Measurements from ENCODE around the gene ATXN1. TPM values are rescaled to one million over a fixed set of nuclear protein-coding genes. Genes with fewer than 3 reads are reported as not detected.

ATXN1 gene
- total and polyA plus RNA-seq, 2 of the 13 experiments (the other 11 are each of a cell fraction or from before 2014, with no cell fraction given) = 20.7 to 39.5 TPM

DNA sequence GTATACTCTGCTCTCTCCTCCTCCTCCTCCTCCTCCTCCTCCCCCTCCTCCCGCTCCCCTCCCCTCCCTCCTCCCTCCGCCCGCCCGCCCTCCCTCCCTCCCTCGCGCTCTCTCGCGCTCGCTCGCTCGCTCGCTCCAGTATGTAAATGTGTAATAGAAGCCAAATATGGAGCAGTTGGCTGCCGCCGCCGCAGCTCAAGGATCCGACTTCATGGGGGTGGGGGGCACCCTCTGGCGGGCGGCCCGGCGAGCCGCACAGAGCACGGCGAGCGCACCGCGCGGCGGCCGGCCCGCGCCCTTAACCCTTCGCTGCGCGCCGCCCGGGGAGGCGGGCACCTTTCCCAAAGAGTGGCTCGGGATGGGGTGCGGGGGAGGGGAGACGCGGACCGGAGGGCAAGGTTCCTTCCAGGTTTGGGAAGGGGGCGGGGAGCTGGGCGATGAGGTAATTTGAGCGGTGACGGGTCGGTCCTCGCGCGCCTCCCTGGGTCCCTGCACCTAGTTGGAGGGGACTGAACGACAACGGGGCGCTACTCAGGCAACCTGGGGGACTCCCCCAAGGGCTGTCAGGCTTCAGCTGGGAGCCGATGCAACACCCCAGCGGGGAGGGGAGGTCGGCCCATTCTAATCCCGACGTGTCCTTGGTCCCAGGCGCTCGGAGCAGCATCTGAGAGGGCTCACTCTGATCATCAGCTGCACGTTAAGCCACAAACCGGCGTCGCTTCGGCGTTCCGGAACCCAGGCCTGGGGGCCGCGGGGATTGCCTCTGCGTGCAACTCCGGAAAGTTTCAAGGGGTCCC lies 409 bp upstream of the ATXN1 start (continued):
- TF ChIP-seq ZNF883 (CRISPR knock-in tag; IDR thresholded peaks at IDR 0.05; ENCODE audit: not compliant biosample characterization) = peak; percentile 54
- TF ChIP-seq, protein P1, sequence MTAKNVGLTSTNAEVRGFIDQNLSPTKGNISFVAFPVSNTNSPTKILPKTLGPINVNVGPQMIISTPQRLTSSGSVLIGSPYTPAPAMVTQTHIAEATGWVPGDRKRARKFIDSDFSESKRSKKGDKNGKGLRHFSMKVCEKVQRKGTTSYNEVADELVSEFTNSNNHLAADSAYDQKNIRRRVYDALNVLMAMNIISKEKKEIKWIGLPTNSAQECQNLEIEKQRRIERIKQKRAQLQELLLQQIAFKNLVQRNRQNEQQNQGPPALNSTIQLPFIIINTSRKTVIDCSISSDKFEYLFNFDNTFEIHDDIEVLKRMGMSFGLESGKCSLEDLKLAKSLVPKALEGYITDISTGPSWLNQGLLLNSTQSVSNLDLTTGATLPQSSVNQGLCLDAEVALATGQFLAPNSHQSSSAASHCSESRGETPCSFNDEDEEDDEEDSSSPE (CRISPR knock-in tag; IDR thresholded peaks at IDR 0.05) = peak; percentile 55
- TF ChIP-seq ZSCAN30 (CRISPR knock-in tag; IDR thresholded peaks at IDR 0.05) = 0 out of 2 replicates have a peak, but pooled peaks have one; percentile 4
- peak; percentile 18; the same call in 1 of the 2 replicates for TF ChIP-seq NR2C2 (CRISPR knock-in tag; IDR thresholded peaks at IDR 0.05; ENCODE audit: borderline replicate concordance)
- peak; percentile 36; the same call in 1 of the 2 replicates for TF ChIP-seq MIXL1 (CRISPR knock-in tag; IDR thresholded peaks at IDR 0.05)
- TF ChIP-seq ZNF205 (CRISPR knock-in tag; IDR thresholded peaks at IDR 0.05) = no peak
- peak; percentile 93 for TF ChIP-seq ZNF652 (CRISPR knock-in tag; IDR thresholded peaks at IDR 0.05; ENCODE audit: borderline replicate concordance, low read depth)
- TF ChIP-seq, protein P2, sequence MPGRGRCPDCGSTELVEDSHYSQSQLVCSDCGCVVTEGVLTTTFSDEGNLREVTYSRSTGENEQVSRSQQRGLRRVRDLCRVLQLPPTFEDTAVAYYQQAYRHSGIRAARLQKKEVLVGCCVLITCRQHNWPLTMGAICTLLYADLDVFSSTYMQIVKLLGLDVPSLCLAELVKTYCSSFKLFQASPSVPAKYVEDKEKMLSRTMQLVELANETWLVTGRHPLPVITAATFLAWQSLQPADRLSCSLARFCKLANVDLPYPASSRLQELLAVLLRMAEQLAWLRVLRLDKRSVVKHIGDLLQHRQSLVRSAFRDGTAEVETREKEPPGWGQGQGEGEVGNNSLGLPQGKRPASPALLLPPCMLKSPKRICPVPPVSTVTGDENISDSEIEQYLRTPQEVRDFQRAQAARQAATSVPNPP (CRISPR knock-in tag; IDR thresholded peaks at IDR 0.05) = peak; percentile 55; the same call in 1 of the 2 replicates
- no peak for TF ChIP-seq ZNF670 (CRISPR knock-in tag; IDR thresholded peaks at IDR 0.05; ENCODE audit: borderline replicate concordance)
- peak; percentile 33; the same call in 1 of the 2 replicates for TF ChIP-seq ZNF230 (CRISPR knock-in tag; IDR thresholded peaks at IDR 0.05)
- TF ChIP-seq, protein P3, sequence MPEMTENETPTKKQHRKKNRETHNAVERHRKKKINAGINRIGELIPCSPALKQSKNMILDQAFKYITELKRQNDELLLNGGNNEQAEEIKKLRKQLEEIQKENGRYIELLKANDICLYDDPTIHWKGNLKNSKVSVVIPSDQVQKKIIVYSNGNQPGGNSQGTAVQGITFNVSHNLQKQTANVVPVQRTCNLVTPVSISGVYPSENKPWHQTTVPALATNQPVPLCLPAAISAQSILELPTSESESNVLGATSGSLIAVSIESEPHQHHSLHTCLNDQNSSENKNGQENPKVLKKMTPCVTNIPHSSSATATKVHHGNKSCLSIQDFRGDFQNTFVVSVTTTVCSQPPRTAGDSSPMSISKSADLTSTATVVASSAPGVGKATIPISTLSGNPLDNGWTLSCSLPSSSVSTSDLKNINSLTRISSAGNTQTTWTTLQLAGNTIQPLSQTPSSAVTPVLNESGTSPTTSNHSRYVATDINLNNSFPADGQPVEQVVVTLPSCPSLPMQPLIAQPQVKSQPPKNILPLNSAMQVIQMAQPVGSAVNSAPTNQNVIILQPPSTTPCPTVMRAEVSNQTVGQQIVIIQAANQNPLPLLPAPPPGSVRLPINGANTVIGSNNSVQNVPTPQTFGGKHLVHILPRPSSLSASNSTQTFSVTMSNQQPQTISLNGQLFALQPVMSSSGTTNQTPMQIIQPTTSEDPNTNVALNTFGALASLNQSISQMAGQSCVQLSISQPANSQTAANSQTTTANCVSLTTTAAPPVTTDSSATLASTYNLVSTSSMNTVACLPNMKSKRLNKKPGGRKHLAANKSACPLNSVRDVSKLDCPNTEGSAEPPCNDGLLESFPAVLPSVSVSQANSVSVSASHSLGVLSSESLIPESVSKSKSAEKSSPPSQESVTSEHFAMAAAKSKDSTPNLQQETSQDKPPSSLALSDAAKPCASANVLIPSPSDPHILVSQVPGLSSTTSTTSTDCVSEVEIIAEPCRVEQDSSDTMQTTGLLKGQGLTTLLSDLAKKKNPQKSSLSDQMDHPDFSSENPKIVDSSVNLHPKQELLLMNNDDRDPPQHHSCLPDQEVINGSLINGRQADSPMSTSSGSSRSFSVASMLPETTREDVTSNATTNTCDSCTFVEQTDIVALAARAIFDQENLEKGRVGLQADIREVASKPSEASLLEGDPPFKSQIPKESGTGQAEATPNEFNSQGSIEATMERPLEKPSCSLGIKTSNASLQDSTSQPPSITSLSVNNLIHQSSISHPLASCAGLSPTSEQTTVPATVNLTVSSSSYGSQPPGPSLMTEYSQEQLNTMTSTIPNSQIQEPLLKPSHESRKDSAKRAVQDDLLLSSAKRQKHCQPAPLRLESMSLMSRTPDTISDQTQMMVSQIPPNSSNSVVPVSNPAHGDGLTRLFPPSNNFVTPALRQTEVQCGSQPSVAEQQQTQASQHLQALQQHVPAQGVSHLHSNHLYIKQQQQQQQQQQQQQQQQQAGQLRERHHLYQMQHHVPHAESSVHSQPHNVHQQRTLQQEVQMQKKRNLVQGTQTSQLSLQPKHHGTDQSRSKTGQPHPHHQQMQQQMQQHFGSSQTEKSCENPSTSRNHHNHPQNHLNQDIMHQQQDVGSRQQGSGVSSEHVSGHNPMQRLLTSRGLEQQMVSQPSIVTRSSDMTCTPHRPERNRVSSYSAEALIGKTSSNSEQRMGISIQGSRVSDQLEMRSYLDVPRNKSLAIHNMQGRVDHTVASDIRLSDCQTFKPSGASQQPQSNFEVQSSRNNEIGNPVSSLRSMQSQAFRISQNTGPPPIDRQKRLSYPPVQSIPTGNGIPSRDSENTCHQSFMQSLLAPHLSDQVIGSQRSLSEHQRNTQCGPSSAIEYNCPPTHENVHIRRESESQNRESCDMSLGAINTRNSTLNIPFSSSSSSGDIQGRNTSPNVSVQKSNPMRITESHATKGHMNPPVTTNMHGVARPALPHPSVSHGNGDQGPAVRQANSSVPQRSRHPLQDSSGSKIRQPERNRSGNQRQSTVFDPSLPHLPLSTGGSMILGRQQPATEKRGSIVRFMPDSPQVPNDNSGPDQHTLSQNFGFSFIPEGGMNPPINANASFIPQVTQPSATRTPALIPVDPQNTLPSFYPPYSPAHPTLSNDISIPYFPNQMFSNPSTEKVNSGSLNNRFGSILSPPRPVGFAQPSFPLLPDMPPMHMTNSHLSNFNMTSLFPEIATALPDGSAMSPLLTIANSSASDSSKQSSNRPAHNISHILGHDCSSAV (CRISPR knock-in tag; IDR thresholded peaks at IDR 0.05; ENCODE audit: borderline replicate concordance) = no peak
- TF ChIP-seq SAP130 (CRISPR knock-in tag; IDR thresholded peaks at IDR 0.05; ENCODE audit: low read depth) = peak; percentile 80
- TF ChIP-seq ETV5 (CRISPR knock-in tag; IDR thresholded peaks at IDR 0.05; ENCODE audit: borderline replicate concordance) = peak; percentile 10; the same call in 1 of the 2 replicates
- TF ChIP-seq, protein P4, sequence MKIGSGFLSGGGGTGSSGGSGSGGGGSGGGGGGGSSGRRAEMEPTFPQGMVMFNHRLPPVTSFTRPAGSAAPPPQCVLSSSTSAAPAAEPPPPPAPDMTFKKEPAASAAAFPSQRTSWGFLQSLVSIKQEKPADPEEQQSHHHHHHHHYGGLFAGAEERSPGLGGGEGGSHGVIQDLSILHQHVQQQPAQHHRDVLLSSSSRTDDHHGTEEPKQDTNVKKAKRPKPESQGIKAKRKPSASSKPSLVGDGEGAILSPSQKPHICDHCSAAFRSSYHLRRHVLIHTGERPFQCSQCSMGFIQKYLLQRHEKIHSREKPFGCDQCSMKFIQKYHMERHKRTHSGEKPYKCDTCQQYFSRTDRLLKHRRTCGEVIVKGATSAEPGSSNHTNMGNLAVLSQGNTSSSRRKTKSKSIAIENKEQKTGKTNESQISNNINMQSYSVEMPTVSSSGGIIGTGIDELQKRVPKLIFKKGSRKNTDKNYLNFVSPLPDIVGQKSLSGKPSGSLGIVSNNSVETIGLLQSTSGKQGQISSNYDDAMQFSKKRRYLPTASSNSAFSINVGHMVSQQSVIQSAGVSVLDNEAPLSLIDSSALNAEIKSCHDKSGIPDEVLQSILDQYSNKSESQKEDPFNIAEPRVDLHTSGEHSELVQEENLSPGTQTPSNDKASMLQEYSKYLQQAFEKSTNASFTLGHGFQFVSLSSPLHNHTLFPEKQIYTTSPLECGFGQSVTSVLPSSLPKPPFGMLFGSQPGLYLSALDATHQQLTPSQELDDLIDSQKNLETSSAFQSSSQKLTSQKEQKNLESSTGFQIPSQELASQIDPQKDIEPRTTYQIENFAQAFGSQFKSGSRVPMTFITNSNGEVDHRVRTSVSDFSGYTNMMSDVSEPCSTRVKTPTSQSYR (CRISPR knock-in tag; IDR thresholded peaks at IDR 0.05; ENCODE audit: borderline replicate concordance) = peak; percentile 93
